Karpas-422 (cell line): ENCODE data around the gene CNN2. TPM values are rescaled to one million over a fixed set of nuclear protein-coding genes. Genes with fewer than 3 reads are reported as not detected.

Experiments
- DNase-seq: peaks from one replicate; pipeline ENCODE4 v3.0.0-alpha.2; 2015
- H2AFZ ChIP-seq: fragments of 200-600 bp; sonication (generic); 2 replicates; pipeline ENCODE4 v1.6.1; 2014; ENCODE audit warnings: antibody characterized with exemption, low read length, mixed read lengths
- H3K27ac ChIP-seq: fragments of 200-600 bp; sonication (generic); 2 replicates; pipeline ENCODE4 v1.5.1; 2014; ENCODE audit warnings: mild to moderate bottlenecking, low read length, moderate library complexity
- H3K27me3 ChIP-seq: fragments of 200-600 bp; sonication (generic); 2 replicates; pipeline ENCODE4 v1.6.1; 2014; ENCODE audit warnings: low read length, mixed read lengths
- H3K36me3 ChIP-seq: fragments of 200-600 bp; sonication (generic); 2 replicates; pipeline ENCODE4 v1.6.1; 2014; ENCODE audit warnings: low read length, mixed read lengths; ENCODE audit not compliant: insufficient read depth
- H3K4me1 ChIP-seq: fragments of 200-600 bp; sonication (generic); 2 replicates; pipeline ENCODE4 v1.6.1; 2014; ENCODE audit warnings: mild to moderate bottlenecking, low read length, mixed read lengths
- H3K4me2 ChIP-seq: fragments of 200-600 bp; sonication (generic); 2 replicates; pipeline ENCODE4 v1.6.1; 2014; ENCODE audit warnings: low read length, low read depth, mild to moderate bottlenecking; ENCODE audit not compliant: poor library complexity, severe bottlenecking
- H3K4me3 ChIP-seq: fragments of 200-600 bp; sonication (generic); 2 replicates; pipeline ENCODE4 v1.5.1; 2014; ENCODE audit warnings: mild to moderate bottlenecking, antibody characterized with exemption, low read length, mixed read lengths
- H3K79me2 ChIP-seq: fragments of 200-600 bp; sonication (generic); 2 replicates; pipeline ENCODE4 v1.6.1; 2014; ENCODE audit warnings: mild to moderate bottlenecking, low read length, mixed read lengths
- H3K9ac ChIP-seq: fragments of 200-600 bp; sonication (generic); 2 replicates; pipeline ENCODE4 v1.6.0; 2014; ENCODE audit warnings: low read length
- H3K9me2 ChIP-seq: fragments of 200-600 bp; sonication (generic), shearing (Covaris generic); replicated peaks from 2 replicates; pipeline ENCODE4 v1.6.0; 2014; ENCODE audit warnings: mild to moderate bottlenecking, low read length, moderate library complexity; ENCODE audit not compliant: insufficient read depth
- H3K9me3 ChIP-seq: fragments of 300-700, 200-600 bp; sonication (generic); 2 replicates; pipeline ENCODE4 v1.6.1; 2014; ENCODE audit warnings: low read length, mixed read lengths
- H4K20me1 ChIP-seq: fragments of 200-600 bp; sonication (generic); 2 replicates; pipeline ENCODE4 v1.6.1; 2014; ENCODE audit warnings: mild to moderate bottlenecking, antibody characterized with exemption, low read length, low read depth; ENCODE audit not compliant: insufficient read depth
- total RNA-seq: library from RNA; depleted of rRNA; stranded (reverse); fragments of >200 nt; shearing (Covaris generic); gene quantifications from 2 replicates; pipeline ENCODE4 v1.2.3, GENCODE V29; 2014; ENCODE audit warnings: low replicate concordance

The CNN2 gene
- total RNA-seq, 1 experiment from 2014 or later = 88.6 TPM

GRCh38 chr19:992670-993055, 33.7 kb upstream of the CNN2 start:
- no peaks in the 10 kb centered on the region for H3K79me2 ChIP-seq
- no peak overlapping the region for H3K27ac ChIP-seq
- H3K4me2 ChIP-seq = no peak overlapping the region
- no peak overlapping the region for H3K9ac ChIP-seq
- H3K27me3 ChIP-seq = no peaks in the 10 kb centered on the region
- H3K9me3 ChIP-seq = no peaks in the 10 kb centered on the region; the same call in 1 of the 2 replicates
- peaks cover 17% of the 10 kb centered on the region; the same call in 1 of the 2 replicates for H4K20me1 ChIP-seq
- H3K4me1 ChIP-seq = no peaks in the 10 kb centered on the region
- no peak overlapping the region for H3K4me3 ChIP-seq
- H2AFZ ChIP-seq = no peak overlapping the region
- peaks cover 15% of the 10 kb centered on the region; the same call in 1 of the 2 replicates for H3K36me3 ChIP-seq
- DNase-seq = no peak
- no peaks in the 10 kb centered on the region for H3K9me2 ChIP-seq

- Histone ChIP-seq H3K79me2 (no peaks in the 10 kb centered on the region), H3K36me3 (peaks cover 15% of the 10 kb centered on the region; the same call in 1 of the 2 replicates), H3K4me3 (no peak overlapping the region), H4K20me1 (peaks cover 17% of the 10 kb centered on the region; the same call in 1 of the 2 replicates), H3K9ac (no peak overlapping the region), H3K4me2 (no peak overlapping the region), H3K9me3 (no peaks in the 10 kb centered on the region; the same call in 1 of the 2 replicates), H3K9me2 (no peaks in the 10 kb centered on the region), H3K27me3 (no peaks in the 10 kb centered on the region), H3K27ac (no peak overlapping the region), H3K4me1 (no peaks in the 10 kb centered on the region), H2AFZ (no peak overlapping the region)
- no peak for DNase-seq
These were observed 33.0 kb upstream of the CNN2 start for GRCh38 chr19:993361-993830.

DNA sequence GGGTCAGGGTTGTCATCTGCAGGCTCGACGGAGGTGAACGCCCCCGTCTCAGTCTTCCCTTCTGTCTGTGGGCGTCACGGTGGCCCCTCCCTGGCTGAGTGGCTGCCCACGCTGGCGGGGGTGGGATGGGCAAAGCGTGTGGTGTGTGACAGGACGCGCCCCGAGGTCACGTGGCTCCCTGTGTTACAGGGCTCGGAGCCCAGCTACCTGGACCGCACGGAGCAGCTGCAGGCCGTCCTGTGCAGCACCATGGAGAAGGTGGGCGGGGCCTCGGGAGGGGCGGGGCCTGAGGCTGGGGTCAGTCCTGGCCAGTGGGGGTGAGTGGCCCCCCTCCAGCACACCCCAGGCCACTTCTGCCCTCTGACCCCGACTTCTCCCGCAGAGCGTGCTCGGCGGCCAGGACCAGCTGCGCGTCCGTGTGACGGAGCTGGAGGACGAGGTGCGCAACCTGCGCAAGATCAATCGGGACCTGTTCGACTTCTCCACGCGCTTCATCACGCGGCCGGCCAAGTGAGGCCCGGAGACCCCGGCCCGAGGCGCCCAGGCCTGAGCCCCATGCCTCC, 32.5 kb upstream of the CNN2 start:
- Histone ChIP-seq H3K79me2 (no peaks in the 10 kb centered on the region), H3K4me3 (no peak overlapping the region), H2AFZ (no peak overlapping the region), H4K20me1 (peaks cover 19% of the 10 kb centered on the region; the same call in 1 of the 2 replicates), H3K27me3 (no peaks in the 10 kb centered on the region), H3K4me1 (no peaks in the 10 kb centered on the region), H3K36me3 (0 out of 2 replicates have a peak, but pooled peaks cover 15% of the 10 kb centered on the region), H3K27ac (no peak overlapping the region), H3K4me2 (no peak overlapping the region), H3K9me3 (no peaks in the 10 kb centered on the region; the same call in 1 of the 2 replicates), H3K9me2 (no peaks in the 10 kb centered on the region), H3K9ac (no peak overlapping the region)
- DNase-seq = no peak

- Histone ChIP-seq H3K79me2 (no peaks in the 10 kb centered on the region), H3K9me3 (no peaks in the 10 kb centered on the region; the same call in 1 of the 2 replicates), H3K9ac (no peak overlapping the region), H4K20me1 (peaks cover 22% of the 10 kb centered on the region; the same call in 1 of the 2 replicates), H3K36me3 (0 out of 2 replicates have a peak, but pooled peaks cover 15% of the 10 kb centered on the region), H3K9me2 (no peaks in the 10 kb centered on the region), H3K4me1 (no peaks in the 10 kb centered on the region), H2AFZ (no peak overlapping the region), H3K27me3 (no peaks in the 10 kb centered on the region), H3K4me2 (no peak overlapping the region), H3K27ac (no peak overlapping the region), H3K4me3 (no peak overlapping the region)
- no peak for DNase-seq
These were observed 31.9 kb upstream of the CNN2 start for GRCh38 chr19:994516-994915.

- Histone ChIP-seq H3K4me3 (no peak overlapping the region), H3K79me2 (no peaks in the 10 kb centered on the region), H3K4me1 (no peaks in the 10 kb centered on the region), H3K27me3 (no peaks in the 10 kb centered on the region), H3K9me3 (no peaks in the 10 kb centered on the region; the same call in 1 of the 2 replicates), H3K9ac (no peak overlapping the region), H3K9me2 (no peaks in the 10 kb centered on the region), H4K20me1 (peaks cover 22% of the 10 kb centered on the region; the same call in 1 of the 2 replicates), H2AFZ (no peak overlapping the region), H3K36me3 (0 out of 2 replicates have a peak, but pooled peaks cover 15% of the 10 kb centered on the region), H3K27ac (no peak overlapping the region), H3K4me2 (no peak overlapping the region)
- no peak for DNase-seq
These were observed 31.2 kb upstream of the CNN2 start for GRCh38 chr19:995051-995827.

DNA sequence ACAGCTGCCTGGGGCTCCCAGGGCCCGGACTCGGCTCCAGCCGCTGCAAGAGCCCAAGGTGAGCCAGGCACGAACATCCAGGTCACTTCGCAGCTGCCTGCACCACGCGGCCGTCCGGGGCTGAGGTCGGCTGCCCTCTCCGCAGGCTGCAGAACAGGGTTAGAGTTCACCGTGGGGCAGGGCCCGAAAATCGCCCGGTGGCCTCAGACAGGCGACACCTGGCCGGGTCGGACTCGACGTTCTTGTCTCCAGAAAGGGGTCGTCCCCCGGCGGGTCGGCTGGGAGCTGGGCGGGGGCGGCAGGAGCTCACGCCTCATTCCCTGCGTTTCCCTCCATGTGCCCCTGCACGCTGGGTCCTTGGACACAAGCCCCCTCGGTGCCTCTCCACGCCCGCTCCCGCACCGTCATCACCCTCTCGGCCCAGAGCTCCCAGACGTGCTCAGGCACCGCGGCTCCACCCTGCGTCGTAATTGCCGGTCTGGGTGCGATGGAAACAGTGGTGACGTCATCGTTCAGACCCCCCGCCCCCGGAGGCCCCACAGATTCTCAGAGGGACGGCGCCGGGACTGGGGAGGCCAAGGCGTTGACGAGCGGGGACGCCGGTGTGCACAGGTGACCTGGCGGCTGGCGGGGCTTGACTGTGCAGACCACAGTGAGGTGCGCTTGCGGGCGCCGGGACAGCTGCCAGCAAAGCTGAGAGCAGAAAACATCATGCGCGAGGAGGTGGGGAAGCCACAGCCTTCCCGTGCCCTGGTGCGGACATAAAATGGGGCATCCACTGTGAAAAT, 30.2 kb upstream of the CNN2 start:
- Histone ChIP-seq H3K36me3 (0 out of 2 replicates have a peak, but pooled peaks cover 9% of the 10 kb centered on the region), H3K9ac (no peak overlapping the region), H3K9me3 (no peaks in the 10 kb centered on the region), H4K20me1 (peaks cover 21% of the 10 kb centered on the region; the same call in 1 of the 2 replicates), H3K27ac (no peak overlapping the region), H2AFZ (no peak overlapping the region), H3K4me1 (no peaks in the 10 kb centered on the region), H3K27me3 (no peaks in the 10 kb centered on the region), H3K9me2 (no peaks in the 10 kb centered on the region), H3K4me3 (no peak overlapping the region), H3K79me2 (no peaks in the 10 kb centered on the region), H3K4me2 (no peak overlapping the region)
- peak; percentile 66 for DNase-seq

- no peaks in the 10 kb centered on the region for H3K79me2 ChIP-seq
- no peak overlapping the region for H3K9ac ChIP-seq
These were observed 28.3 kb upstream of the CNN2 start for GRCh38 chr19:998064-998463.

More at GRCh38 chr19:998064-998463, 28.3 kb upstream of the CNN2 start:
- Histone ChIP-seq H4K20me1 (peaks cover 15% of the 10 kb centered on the region; the same call in 1 of the 2 replicates), H3K9me3 (no peaks in the 10 kb centered on the region), H2AFZ (no peak overlapping the region), H3K36me3 (0 out of 2 replicates have a peak, but pooled peaks cover under 1% of the 10 kb centered on the region), H3K27ac (no peak overlapping the region), H3K9me2 (no peaks in the 10 kb centered on the region), H3K4me2 (no peak overlapping the region), H3K4me1 (no peaks in the 10 kb centered on the region), H3K27me3 (no peaks in the 10 kb centered on the region), H3K4me3 (no peak overlapping the region)
- no peak for DNase-seq
